SK-N-SH (cell line): ENCODE measurements around the gene PGP. TPM values are rescaled to one million over a fixed set of nuclear protein-coding genes. Genes with fewer than 3 reads are reported as not detected.

ENCODE experiments used
- CTCF ChIA-PET: fragments of 300-600, 350-600 bp; formaldehyde crosslinking; extraction: SDS; loops from one replicate; lab custom pipeline; 2021; lab: Yijun Ruan, JAX
- POLR2A ChIA-PET: fragments of 350-600 bp; sonication (Branson Sonifier 250); formaldehyde crosslinking; extraction: SDS; loops from one replicate; lab custom pipeline; 2020; ENCODE audit warnings: antibody characterized with exemption, inconsistent platforms; lab: Yijun Ruan, JAX
- DNase-seq: peaks from one replicate; pipeline ENCODE4 v3.0.0; 2012
- H2AFZ ChIP-seq: fragments of 200-600 bp; sonication (generic); 2 replicates; pipeline ENCODE4 v1.8.1; 2016; ENCODE audit warnings: antibody characterized with exemption, mild to moderate bottlenecking, low read depth
- H3F3A ChIP-seq: fragments of 200-600 bp; sonication (generic); replicated peaks from 2 replicates; pipeline ENCODE3; 2016; ENCODE audit warnings: antibody characterized with exemption, mild to moderate bottlenecking; ENCODE audit not compliant: insufficient read depth
- H3K27ac ChIP-seq, 2 experiments: fragments of 200-500 bp in 1 of 2; fragments of 200-600 bp in 1 of 2; sonication (Bioruptor generic) in 1 of 2; sonication (generic), shearing (Covaris generic) in 1 of 2; 2 replicates each; pipeline versions ENCODE4 v1.5.1 to v1.6.1; 2014 to 2016; ENCODE audit warnings: low read depth in 2 of 2, inconsistent platforms in 1 of 2, low read length in 1 of 2, mild to moderate bottlenecking in 1 of 2, mixed read lengths in 1 of 2
- H3K27me3 ChIP-seq: fragments of 200-600 bp; sonication (generic), shearing (Covaris generic); 2 replicates; pipeline ENCODE4 v1.6.1; 2016; ENCODE audit warnings: mixed run types; ENCODE audit not compliant: insufficient read depth
- H3K36me3 ChIP-seq, 2 experiments: fragments of 200-500 bp in 1 of 2; fragments of 200-600 bp in 1 of 2; sonication (Bioruptor generic) in 1 of 2; sonication (generic) in 1 of 2; replicated peaks in 1 of 2; 2 replicates each; pipeline versions ENCODE3 to v1.5.1; 2014 to 2016; ENCODE audit warnings: low read length in 1 of 2, mild to moderate bottlenecking in 1 of 2; ENCODE audit not compliant: insufficient read depth in 2 of 2, control insufficient read depth in 1 of 2
- H3K4me1 ChIP-seq, 2 experiments: fragments of 200-500 bp in 1 of 2; fragments of 200-600 bp in 1 of 2; sonication (Bioruptor generic) in 1 of 2; sonication (generic), shearing (Covaris generic) in 1 of 2; 2 replicates each; pipeline versions ENCODE4 v1.5.1 to v1.6.1; 2014 to 2016; ENCODE audit warnings: low read depth in 1 of 2, low read length in 1 of 2, mixed run types in 1 of 2; ENCODE audit not compliant: insufficient read depth in 2 of 2, control insufficient read depth in 1 of 2
- H3K4me2 ChIP-seq: fragments of 200-600 bp; sonication (generic), shearing (Covaris generic); 2 replicates; pipeline ENCODE4 v1.6.1; 2017; ENCODE audit warnings: mixed run types
- H3K4me3 ChIP-seq, 2 experiments: fragments of 200-500 bp in 1 of 2; fragments of 200-600 bp in 1 of 2; sonication (Bioruptor generic) in 1 of 2; sonication (generic), shearing (Covaris generic) in 1 of 2; 2 replicates each; pipeline versions ENCODE4 v1.5.1 to v1.8.1; 2014 to 2016; ENCODE audit warnings: low read depth in 2 of 2, inconsistent platforms in 1 of 2, low read length in 1 of 2, mild to moderate bottlenecking in 1 of 2, mixed read lengths in 1 of 2, moderate library complexity in 1 of 2
- H3K79me2 ChIP-seq: fragments of 200-600 bp; sonication (generic); 2 replicates; pipeline ENCODE4 v1.8.1; 2017; ENCODE audit warnings: mild to moderate bottlenecking; ENCODE audit not compliant: insufficient read depth
- H3K9ac ChIP-seq: fragments of 200-600 bp; sonication (generic); 2 replicates; pipeline ENCODE4 v1.6.1; 2017; ENCODE audit warnings: mixed run types
- H3K9me2 ChIP-seq: fragments of 200-600 bp; sonication (generic); 2 replicates; pipeline ENCODE4 v1.6.1; 2017; ENCODE audit warnings: mixed run types
- H3K9me3 ChIP-seq: fragments of 200-600 bp; sonication (generic); 2 replicates; pipeline ENCODE4 v1.6.1; 2017; ENCODE audit warnings: mixed run types, mild to moderate bottlenecking, moderate library complexity
- H4K20me1 ChIP-seq: fragments of 200-600 bp; sonication (generic); 2 replicates; pipeline ENCODE4 v1.6.1; 2017; ENCODE audit warnings: mild to moderate bottlenecking, mixed run types; ENCODE audit not compliant: insufficient read depth
- CHD2 ChIP-seq: fragments of 150-350 bp; IDR thresholded peaks from 2 replicates; pipeline ENCODE4 v1.6.1; 2018; ENCODE audit warnings: low read length; ENCODE audit not compliant: partially characterized antibody
- FOSL2 ChIP-seq: IDR thresholded peaks from 2 replicates; pipeline ENCODE4 v1.4.0; 2012; ENCODE audit warnings: low read depth, mild to moderate bottlenecking, moderate library complexity, borderline replicate concordance
- GATA2 ChIP-seq: sonication (generic); formaldehyde crosslinking; IDR thresholded peaks from 2 replicates; pipeline ENCODE4 v1.5.0; 2020; ENCODE audit warnings: mild to moderate bottlenecking, missing genetic modification reagents
- MAX ChIP-seq: IDR thresholded peaks from 2 replicates; pipeline ENCODE4 v1.4.0; 2012; ENCODE audit warnings: low read depth
- MEF2A ChIP-seq: IDR thresholded peaks from 2 replicates; pipeline ENCODE4 v1.4.0; 2012; ENCODE audit warnings: low read depth, borderline replicate concordance
- PBX3 ChIP-seq: IDR thresholded peaks from 2 replicates; pipeline ENCODE4; 2012
- RCOR1 ChIP-seq: fragments of 150-350 bp; IDR thresholded peaks from 2 replicates; pipeline ENCODE4 v1.6.1; 2017; ENCODE audit warnings: antibody characterized with exemption, low read length
- RFX5 ChIP-seq: IDR thresholded peaks from 2 replicates; pipeline ENCODE4 v1.6.1; 2012; ENCODE audit warnings: mild to moderate bottlenecking, improper control_type of control experiment, low read length
- WGBS: methylation state at CpG from one replicate; pipeline ENCODE4 v1.1.6; 2017; ENCODE audit warnings: low lambda C conversion rate; 5-methylcytosine and 5-hydroxymethylcytosine counted together
- polyA plus RNA-seq, 3 experiments: library from polyadenylated mRNA; depleted of rRNA; stranded (reverse); fragments of >200 nt; gene quantifications; 2 replicates each; pipeline ENCODE4 v1.2.3, GENCODE V29; 2012

Gene PGP
- polyA plus RNA-seq, 1 of the 3 experiments (the other 2 are of a cell fraction) = 10.3 TPM

DNA sequence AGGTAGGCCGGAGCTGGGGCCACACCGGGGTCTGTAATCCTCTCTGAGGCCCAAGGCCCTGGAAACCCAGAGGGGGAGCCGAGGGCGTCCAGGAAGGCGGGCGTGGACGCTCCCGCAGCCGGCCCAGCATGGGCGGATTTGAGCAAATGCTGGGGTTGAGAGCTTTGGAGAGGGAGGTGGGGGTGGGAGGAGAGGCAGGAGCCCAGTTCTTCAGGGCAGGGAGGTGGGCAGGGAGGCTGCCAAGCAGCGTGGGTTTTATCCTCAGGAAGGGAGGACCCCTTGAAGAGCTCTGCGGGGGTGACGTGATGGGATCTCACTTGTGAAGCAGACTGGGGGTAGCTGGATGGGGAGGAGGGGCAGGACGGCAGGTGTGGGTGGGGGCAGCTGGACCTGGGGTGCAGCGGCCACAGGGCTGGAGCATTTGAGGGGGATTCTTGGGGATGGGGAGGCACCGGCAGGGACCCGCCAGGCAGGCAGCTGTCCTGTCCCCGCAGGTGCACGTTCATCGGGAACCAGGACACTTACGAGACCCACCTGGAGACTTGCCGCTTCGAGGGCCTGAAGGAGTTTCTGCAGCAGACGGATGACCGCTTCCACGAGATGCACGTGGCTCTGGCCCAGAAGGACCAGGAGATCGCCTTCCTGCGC is 41.8 kb downstream of the PGP start (continued):
- no peak for TF ChIP-seq RCOR1
- TF ChIP-seq RFX5 = no peak

- ChIA-PET CTCF (no interaction called here), POLR2A (no interaction called here)
- Histone ChIP-seq H4K20me1 (0 out of 2 replicates have a peak, but pooled peaks cover 5% of the 10 kb centered on the region), H3K36me3 (peaks cover 0 to 78% of the 10 kb centered on the region in 2 experiments), H3K27me3 (no peaks in the 10 kb centered on the region), H3K9me3 (no peaks in the 10 kb centered on the region), H3F3A (no peaks in the 10 kb centered on the region), H3K9ac (no peak overlapping the region), H3K4me1 (no peaks in the 10 kb centered on the region), H3K9me2 (no peaks in the 10 kb centered on the region), H3K4me3 (no peak overlapping the region), H3K79me2 (peaks cover 3% of the 10 kb centered on the region; the same call in 1 of the 2 replicates), H3K27ac (no peak overlapping the region), H3K4me2 (no peak overlapping the region), H2AFZ (no peak overlapping the region)
- WGBS = 92% methylated on average over 15 of the region's 28 CpGs
- TF ChIP-seq RFX5 = no peak
- no peak for TF ChIP-seq FOSL2
- no peak for TF ChIP-seq RCOR1
- no peak for TF ChIP-seq MEF2A
- DNase-seq = no peak
Measured at GRCh38 chr16:2171601-2172178, 43.0 kb downstream of the PGP start.

DNA sequence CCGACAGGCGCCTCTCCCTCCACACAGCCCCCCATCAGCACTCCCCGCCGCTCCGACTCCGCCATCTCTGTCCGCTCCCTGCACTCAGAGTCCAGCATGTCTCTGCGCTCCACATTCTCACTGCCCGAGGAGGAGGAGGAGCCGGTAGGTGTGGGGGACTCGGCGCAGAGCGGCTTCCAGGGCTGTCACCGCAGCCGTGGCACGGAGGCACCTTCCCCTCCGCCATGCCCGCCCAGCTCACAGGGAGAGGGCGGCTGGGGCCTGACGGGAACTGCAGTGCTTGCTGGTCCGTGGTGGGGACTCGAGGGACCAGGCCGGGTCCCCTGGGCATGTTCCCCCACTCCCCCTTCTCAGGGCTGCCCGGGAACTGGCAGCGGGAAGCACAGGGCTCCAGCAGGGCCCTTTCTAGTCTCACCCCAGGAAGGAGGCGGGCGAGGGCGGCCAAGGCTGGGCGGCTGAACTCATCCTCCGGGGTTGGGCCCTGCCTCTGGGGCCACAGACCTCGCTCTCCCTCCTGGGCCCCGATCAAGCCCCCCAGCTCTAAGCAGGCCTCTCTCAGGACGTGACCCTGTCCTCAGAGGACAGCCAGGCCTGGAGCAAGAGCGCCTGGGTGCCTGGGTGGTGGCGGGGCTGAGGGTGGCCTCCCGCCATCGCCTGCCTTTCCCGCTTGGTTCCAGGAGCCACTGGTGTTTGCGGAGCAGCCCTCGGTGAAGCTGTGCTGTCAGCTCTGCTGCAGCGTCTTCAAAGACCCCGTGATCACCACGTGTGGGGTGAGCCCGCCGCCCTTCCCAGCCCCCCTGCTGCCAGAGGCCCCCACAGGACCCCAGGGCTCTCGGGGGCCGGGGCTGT is 43.8 kb downstream of the PGP start:
- no peak for DNase-seq
- ChIA-PET POLR2A (interaction anchor here (1.6 kb wide), 1 partner anchor 15 kb away, joined by 7 read pairs; the partner anchor contains the start of gene TRAF7), CTCF (no interaction called here)
- Histone ChIP-seq H3K9me2 (no peaks in the 10 kb centered on the region), H3K27me3 (no peaks in the 10 kb centered on the region), H3K9me3 (no peaks in the 10 kb centered on the region), H3K4me2 (no peak overlapping the region), H3K27ac (no peak overlapping the region), H3K36me3 (peaks cover 0 to 78% of the 10 kb centered on the region in 2 experiments), H4K20me1 (0 out of 2 replicates have a peak, but pooled peaks cover 5% of the 10 kb centered on the region), H2AFZ (no peak overlapping the region), H3K79me2 (peaks cover 9% of the 10 kb centered on the region; the same call in 1 of the 2 replicates), H3K4me1 (no peaks in the 10 kb centered on the region), H3K9ac (no peak overlapping the region), H3F3A (no peaks in the 10 kb centered on the region), H3K4me3 (no peak overlapping the region)
- no peak for TF ChIP-seq PBX3
- TF ChIP-seq MAX = no peak
- TF ChIP-seq CHD2 = no peak
- no peak for TF ChIP-seq GATA2 (CRISPR knock-in tag)
- WGBS = 99% methylated on average over 15 of the region's 47 CpGs
